ENCODE results near the gene CYBB. TPM values are rescaled to one million over a fixed set of nuclear protein-coding genes. Genes with fewer than 3 reads are reported as not detected.

CYBB gene
- total RNA-seq, 1 donor, result not detected

DNA sequence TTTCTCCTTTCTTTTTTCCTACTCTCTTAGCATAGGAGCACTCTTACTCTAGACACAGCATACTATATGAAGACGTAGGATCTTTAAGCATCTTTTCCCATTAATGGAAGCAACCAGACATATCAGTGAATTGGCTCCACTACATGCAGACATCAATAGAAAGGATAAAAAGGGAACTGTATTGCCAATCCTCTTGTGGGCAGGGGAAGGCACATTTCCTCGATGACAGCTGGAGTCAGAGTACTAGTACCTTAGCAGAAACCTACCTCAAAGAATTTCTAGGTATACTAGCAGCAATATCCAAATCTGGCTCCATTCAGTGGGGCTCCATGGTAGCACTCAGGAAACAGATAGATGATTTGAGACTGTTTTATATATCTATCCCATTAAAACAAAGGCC, 20.1 kb downstream of the CYBB start:
- TF ChIP-seq, protein P1, sequence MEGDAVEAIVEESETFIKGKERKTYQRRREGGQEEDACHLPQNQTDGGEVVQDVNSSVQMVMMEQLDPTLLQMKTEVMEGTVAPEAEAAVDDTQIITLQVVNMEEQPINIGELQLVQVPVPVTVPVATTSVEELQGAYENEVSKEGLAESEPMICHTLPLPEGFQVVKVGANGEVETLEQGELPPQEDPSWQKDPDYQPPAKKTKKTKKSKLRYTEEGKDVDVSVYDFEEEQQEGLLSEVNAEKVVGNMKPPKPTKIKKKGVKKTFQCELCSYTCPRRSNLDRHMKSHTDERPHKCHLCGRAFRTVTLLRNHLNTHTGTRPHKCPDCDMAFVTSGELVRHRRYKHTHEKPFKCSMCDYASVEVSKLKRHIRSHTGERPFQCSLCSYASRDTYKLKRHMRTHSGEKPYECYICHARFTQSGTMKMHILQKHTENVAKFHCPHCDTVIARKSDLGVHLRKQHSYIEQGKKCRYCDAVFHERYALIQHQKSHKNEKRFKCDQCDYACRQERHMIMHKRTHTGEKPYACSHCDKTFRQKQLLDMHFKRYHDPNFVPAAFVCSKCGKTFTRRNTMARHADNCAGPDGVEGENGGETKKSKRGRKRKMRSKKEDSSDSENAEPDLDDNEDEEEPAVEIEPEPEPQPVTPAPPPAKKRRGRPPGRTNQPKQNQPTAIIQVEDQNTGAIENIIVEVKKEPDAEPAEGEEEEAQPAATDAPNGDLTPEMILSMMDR (IDR thresholded peaks at IDR 0.05; ENCODE audit: insufficient read depth, low read length), result no peak
- no peak for DNase-seq (ENCODE audit: low read depth)

DNA sequence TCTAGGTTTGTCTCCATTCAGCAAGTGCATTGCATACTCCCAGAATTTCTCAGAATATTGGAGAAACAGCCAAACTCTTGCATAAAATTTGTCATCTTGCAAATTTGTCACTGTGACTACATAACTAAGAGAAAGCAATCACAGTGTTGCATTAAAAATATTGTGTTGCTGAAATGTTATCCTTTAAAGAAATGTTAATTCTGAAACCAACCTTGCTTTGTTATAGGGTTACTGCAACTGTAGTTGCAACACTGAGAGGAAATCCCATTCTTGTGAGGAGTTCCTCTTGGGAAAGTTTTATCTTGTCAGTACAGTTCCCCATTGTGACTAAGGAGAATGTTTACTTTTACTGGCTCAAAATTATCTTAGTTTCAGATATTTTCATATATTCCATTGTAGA, 20.9 kb downstream of the CYBB start:
- peak; percentile 44 for DNase-seq (ENCODE audit: low read depth)
- H3K4me3 ChIP-seq (ENCODE audit: low read depth, low read length), result no peak overlapping the region
- TF ChIP-seq, protein P1 (IDR thresholded peaks at IDR 0.05; ENCODE audit: insufficient read depth, low read length), result no peak

More for the DNA sequence above, 20.1 kb downstream of the CYBB start:
- H3K4me3 ChIP-seq (ENCODE audit: low read depth, low read length), result no peak overlapping the region

DNA sequence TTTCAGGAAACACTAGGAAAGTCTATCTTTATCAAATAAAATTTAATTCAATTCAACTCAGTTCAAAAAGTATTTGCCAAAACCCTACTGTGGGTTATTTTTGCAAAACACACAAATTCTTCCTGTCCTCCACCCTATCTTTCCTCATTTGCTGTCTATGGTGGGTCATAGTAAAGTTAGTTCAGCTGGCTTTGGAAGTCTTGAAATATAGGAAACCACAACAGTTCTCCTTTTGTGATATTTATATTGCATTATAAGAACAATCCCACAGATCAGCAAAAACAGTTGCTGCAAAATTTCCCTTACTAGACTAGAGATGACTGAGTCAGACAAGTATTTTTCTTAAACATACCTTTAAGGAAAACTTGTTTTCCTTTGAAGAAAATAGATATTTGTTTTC, 22.2 kb downstream of the CYBB start:
- no peak overlapping the region for H3K4me3 ChIP-seq (ENCODE audit: low read depth, low read length)

DNA sequence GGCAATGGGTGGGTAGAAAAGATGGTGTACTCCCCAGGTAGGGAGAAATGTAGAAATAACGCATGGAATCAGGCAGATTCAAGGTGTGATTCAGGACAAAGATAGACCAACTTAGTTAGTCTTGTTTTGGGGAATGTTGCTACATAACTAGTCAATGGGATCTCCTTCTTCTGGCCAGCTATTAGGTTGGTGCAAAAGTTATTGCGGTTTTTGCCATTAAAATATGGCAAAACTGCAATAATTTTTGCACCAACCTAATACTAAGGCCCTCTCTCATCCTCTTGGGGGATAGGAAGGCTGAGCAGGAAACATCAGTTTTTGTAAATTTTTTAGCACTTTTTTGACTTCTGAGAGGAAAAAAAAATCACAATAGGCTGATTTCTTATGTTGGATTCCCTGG, 23.2 kb downstream of the CYBB start:
- TF ChIP-seq, protein P1 (IDR thresholded peaks at IDR 0.05; ENCODE audit: insufficient read depth, low read length), result no peak
- no peak overlapping the region for H3K4me3 ChIP-seq (ENCODE audit: low read depth, low read length)
- no peak for DNase-seq (ENCODE audit: low read depth)

More for the DNA sequence above, 22.2 kb downstream of the CYBB start:
- no peak for DNase-seq (ENCODE audit: low read depth)
- TF ChIP-seq, protein P1 (IDR thresholded peaks at IDR 0.05; ENCODE audit: insufficient read depth, low read length), result no peak

DNA sequence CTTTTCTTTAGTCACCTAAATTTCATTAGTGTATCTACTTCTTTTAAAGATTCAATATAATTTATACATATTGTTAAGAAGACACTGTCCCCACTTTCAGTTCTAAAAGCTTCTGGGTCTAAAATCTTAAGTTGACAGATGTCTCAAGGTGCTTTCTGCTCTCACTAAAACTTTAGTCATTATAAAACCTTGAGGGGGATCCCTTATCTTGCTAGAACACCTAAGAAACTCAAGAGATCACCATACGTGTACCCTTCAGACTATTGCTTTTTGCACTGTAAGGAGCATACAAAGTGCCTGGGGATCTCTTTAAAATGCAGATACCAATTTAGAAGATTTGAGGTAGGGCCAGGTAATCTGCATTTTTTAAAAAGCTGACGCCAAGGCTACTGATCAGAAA, 30.1 kb downstream of the CYBB start:
- TF ChIP-seq, protein P1 (IDR thresholded peaks at IDR 0.05; ENCODE audit: insufficient read depth, low read length), result no peak
- H3K4me3 ChIP-seq (ENCODE audit: low read depth, low read length), result no peak overlapping the region
- no peak for DNase-seq (ENCODE audit: low read depth)

DNA sequence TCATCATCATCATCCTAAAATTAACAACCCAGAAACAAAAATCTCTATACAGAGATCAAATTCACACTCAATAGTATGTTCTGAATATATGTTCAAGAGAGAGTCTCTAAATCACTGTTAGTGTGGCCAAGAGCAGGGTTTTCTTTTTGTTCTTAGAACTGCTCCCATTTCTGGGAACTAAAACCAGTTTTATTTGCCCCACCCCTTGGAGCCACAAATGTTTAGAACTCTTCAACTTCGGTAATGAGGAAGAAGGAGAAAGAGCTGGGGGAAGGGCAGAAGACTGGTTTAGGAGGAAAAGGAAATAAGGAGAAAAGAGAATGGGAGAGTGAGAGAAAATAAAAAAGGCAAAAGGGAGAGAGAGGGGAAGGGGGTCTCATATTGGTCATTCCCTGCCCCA, 32.3 kb downstream of the CYBB start:
- H3K4me3 ChIP-seq (ENCODE audit: low read depth, low read length), result no peak overlapping the region
- DNase-seq (ENCODE audit: low read depth), result no peak
- TF ChIP-seq, protein P1 (IDR thresholded peaks at IDR 0.05; ENCODE audit: insufficient read depth, low read length), result no peak

DNA sequence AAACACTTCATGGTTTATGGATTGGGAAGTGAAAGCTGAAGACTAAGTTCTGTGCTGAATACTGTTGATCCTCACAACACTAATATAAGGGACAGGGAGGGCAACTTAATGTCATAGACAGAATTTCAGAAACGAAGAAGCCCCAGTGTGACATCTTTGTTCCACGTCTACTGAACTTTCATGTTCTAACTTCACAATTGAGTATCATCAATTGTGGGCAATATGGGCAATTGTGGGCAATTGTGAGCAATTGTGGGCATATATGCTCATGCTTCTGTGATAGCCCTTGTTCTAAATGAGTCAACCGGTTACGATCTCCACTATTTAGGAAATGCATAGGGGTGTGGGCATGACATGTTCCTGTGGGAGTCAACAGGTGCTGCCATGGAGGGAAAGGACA, 33.7 kb downstream of the CYBB start:
- no peak for DNase-seq (ENCODE audit: low read depth)
- TF ChIP-seq, protein P1 (IDR thresholded peaks at IDR 0.05; ENCODE audit: insufficient read depth, low read length), result no peak
- H3K4me3 ChIP-seq (ENCODE audit: low read depth, low read length), result no peak overlapping the region
